ENCODE measurements around the gene ITPK1. TPM values are rescaled to one million over a fixed set of nuclear protein-coding genes. Genes with fewer than 3 reads are reported as not detected.

ITPK1 gene
- total RNA-seq, 1 experiment from 2014 or later = 25.9 TPM

GRCh38 chr14:93007225-93007997 lies 108.3 kb downstream of the ITPK1 start:
- H3K27me3 ChIP-seq (ENCODE audit: control insufficient read depth, insufficient read depth, low read length) = no peaks in the 10 kb centered on the region
- DNase-seq (ENCODE audit: low read depth, low spot score) = no peak
- no peaks in the 10 kb centered on the region for H3K36me3 ChIP-seq (ENCODE audit: control insufficient read depth, insufficient read depth, low read length)
- H3K4me1 ChIP-seq (ENCODE audit: control insufficient read depth, insufficient read depth, low read length) = no peaks in the 10 kb centered on the region
- CTCF ChIA-PET = no interaction called here
- no TSS peak for BruUV-seq (replicated peaks)
- no peak for TF ChIP-seq REST (IDR thresholded peaks at IDR 0.05; ENCODE audit: insufficient read depth in 1 of 2, low read depth in 2 of 2, low read length in 1 of 2)
- no peak for TF ChIP-seq SIN3A (IDR thresholded peaks at IDR 0.05; ENCODE audit: borderline replicate concordance, insufficient read depth, low read depth, low read length)
- no peak for TF ChIP-seq TCF7L2 (IDR thresholded peaks at IDR 0.05; ENCODE audit: low read depth, low read length)
- TF ChIP-seq CTCF (IDR thresholded peaks at IDR 0.05) = no peak
- no peak for TF ChIP-seq POLR2AphosphoS5 (IDR thresholded peaks at IDR 0.05; ENCODE audit: low read depth, low read length)
- H3K4me3 ChIP-seq (ENCODE audit: low read depth in 2 of 2, low read length in 2 of 2) = no peak overlapping the region
- H3K27ac ChIP-seq (ENCODE audit: low read length) = no peak overlapping the region
- no peaks in the 10 kb centered on the region for H3K9me3 ChIP-seq (ENCODE audit: control insufficient read depth, insufficient read depth, low read depth, low read length)
- POLR2A ChIA-PET = no interaction called here
- in situ Hi-C loops (cut with HindIII; ENCODE audit: low pct_unique_long_range_greater_than_20kb, low sequenced_read_pairs) = no loop called here
- intact Hi-C loops (cut with micrococcal nuclease; ENCODE audit: unreplicated experiment) = no loop called here
- ATAC-seq = peak; percentile 42; the same call in 1 of the 2 replicates

GRCh38 chr14:93006567-93007051 lies 109.1 kb downstream of the ITPK1 start:
- Histone ChIP-seq H3K27ac (ENCODE audit: low read length) (no peak overlapping the region), H3K36me3 (ENCODE audit: control insufficient read depth, insufficient read depth, low read length) (no peaks in the 10 kb centered on the region), H3K4me1 (ENCODE audit: control insufficient read depth, insufficient read depth, low read length) (no peaks in the 10 kb centered on the region), H3K9me3 (ENCODE audit: control insufficient read depth, insufficient read depth, low read depth, low read length) (no peaks in the 10 kb centered on the region), H3K27me3 (ENCODE audit: control insufficient read depth, insufficient read depth, low read length) (no peaks in the 10 kb centered on the region), H3K4me3 (ENCODE audit: low read depth in 2 of 2, low read length in 2 of 2) (no peak overlapping the region)
- POLR2A ChIA-PET = no interaction called here
- CTCF ChIA-PET = no interaction called here
- TF ChIP-seq POLR2AphosphoS5 (IDR thresholded peaks at IDR 0.05; ENCODE audit: low read depth, low read length) (no peak), SIN3A (IDR thresholded peaks at IDR 0.05; ENCODE audit: borderline replicate concordance, insufficient read depth, low read depth, low read length) (no peak), TCF7L2 (IDR thresholded peaks at IDR 0.05; ENCODE audit: low read depth, low read length) (no peak), REST (IDR thresholded peaks at IDR 0.05; ENCODE audit: insufficient read depth in 1 of 2, low read depth in 2 of 2, low read length in 1 of 2) (no peak), CTCF (IDR thresholded peaks at IDR 0.05) (no peak)
- ATAC-seq (peak; percentile 28; the same call in 1 of the 2 replicates), DNase-seq (ENCODE audit: low read depth, low spot score) (no peak)
- no TSS peak for BruUV-seq (replicated peaks)
- intact Hi-C loops (cut with micrococcal nuclease; ENCODE audit: unreplicated experiment) = no loop called here
- in situ Hi-C loops (cut with HindIII; ENCODE audit: low pct_unique_long_range_greater_than_20kb, low sequenced_read_pairs) = no loop called here

Data from Panc1 (cell line).